GM10266 (cell line): Measurements from ENCODE around the gene PRDM16.

Experiments used
- DNase-seq: peaks from one replicate; pipeline ENCODE4 v3.0.0; 2012; ENCODE audit errors: extremely low spot score
- TF ChIP-seq, protein P1 (sequence below): IDR thresholded peaks from 2 replicates; pipeline ENCODE4 v1.5.1; 2012; ENCODE audit warnings: mild to moderate bottlenecking, low read depth; ENCODE audit not compliant: control insufficient read depth, insufficient read depth; ENCODE audit errors: missing control alignments

Gene PRDM16

DNA sequence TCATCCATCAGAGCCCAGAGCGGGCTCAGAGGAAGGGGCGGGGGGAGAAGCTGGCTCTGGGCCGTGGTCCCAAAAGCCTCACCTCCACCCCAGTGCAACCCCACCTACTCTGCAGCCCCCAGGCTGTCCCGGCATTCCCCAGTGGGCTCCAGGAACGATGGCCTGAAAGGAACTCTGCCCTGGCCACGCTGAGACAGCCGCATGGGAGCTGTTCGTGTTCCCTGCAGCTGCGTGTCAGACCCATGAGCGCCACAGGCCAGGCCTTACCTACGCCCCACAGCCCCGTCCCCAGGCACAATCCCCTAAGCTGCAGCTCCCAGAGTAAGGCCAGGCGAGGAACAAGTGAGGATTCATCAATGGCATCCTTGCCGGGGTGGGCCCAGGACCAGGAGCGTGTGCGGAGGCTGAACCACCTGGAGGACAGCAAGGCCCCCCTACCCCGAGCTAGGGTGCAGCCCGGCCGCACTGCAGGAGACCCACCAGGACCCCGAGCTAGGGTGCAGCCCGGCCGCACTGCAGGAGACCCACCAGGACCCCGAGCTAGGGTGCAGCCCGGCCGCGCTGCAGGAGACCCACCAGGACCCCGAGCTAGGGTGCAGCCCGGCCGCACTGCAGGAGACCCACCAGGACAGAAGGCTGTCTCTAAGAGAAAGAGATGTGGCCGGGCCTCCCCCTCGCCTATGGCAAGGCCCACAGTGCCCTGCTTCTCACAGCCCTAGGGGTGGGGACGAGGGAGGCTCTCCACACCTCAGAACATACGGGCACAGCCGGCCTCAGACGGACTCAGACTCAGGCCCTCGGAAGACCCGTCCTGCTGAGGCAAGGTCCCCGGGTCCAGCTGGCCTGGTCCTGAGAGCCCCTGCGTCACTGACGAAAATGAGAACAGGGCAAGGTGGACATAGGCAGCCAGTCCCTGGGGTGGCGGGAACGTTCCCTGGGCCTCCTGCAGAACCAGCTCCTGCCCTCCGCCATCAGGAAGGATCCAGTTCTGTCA, 359.0 kb downstream of the PRDM16 start:
- DNase-seq: no peak
- TF ChIP-seq, protein P1, sequence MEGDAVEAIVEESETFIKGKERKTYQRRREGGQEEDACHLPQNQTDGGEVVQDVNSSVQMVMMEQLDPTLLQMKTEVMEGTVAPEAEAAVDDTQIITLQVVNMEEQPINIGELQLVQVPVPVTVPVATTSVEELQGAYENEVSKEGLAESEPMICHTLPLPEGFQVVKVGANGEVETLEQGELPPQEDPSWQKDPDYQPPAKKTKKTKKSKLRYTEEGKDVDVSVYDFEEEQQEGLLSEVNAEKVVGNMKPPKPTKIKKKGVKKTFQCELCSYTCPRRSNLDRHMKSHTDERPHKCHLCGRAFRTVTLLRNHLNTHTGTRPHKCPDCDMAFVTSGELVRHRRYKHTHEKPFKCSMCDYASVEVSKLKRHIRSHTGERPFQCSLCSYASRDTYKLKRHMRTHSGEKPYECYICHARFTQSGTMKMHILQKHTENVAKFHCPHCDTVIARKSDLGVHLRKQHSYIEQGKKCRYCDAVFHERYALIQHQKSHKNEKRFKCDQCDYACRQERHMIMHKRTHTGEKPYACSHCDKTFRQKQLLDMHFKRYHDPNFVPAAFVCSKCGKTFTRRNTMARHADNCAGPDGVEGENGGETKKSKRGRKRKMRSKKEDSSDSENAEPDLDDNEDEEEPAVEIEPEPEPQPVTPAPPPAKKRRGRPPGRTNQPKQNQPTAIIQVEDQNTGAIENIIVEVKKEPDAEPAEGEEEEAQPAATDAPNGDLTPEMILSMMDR: no peak

DNA sequence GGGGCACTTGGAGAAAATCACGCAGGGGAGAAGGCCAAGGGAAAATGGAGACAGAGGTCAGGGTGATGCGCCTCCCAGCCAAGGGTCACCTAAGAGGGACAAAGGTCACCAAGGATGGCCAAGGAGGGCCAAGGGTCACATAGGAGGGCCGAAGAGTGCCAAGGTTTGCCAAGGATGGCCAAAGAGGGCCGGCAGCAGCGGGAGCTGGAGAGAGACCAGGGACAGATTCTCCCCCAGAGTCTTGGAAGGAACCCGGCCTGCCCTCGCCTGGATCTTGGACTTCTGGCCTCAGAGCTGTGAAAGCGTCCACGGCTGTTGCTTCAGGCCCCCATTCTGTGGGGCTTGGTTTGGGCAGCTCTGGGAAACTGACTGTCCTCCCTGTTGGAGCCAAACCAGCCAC, 359.9 kb downstream of the PRDM16 start:
- DNase-seq: no peak
- TF ChIP-seq, protein P1: no peak

DNA sequence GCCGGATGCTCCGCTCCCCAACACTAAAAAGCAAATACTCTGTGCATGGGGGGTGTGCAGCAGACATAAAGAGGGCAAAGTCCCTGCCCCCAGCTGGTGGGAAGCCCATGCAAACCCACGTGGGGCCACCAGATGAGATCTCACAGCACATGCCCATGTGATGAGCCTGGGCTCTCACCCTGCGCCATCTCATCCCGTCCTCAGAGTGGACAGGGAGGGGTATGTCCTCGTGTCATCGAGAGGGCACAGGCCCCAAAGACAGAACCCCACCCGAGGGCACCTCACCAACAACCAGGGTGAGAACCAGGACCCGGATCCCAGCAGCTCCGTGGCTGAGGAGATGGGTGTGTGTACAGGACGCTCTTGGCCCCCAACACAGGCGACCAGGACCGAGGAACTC, 360.3 kb downstream of the PRDM16 start:
- DNase-seq: no peak
- TF ChIP-seq, protein P1: no peak

DNA sequence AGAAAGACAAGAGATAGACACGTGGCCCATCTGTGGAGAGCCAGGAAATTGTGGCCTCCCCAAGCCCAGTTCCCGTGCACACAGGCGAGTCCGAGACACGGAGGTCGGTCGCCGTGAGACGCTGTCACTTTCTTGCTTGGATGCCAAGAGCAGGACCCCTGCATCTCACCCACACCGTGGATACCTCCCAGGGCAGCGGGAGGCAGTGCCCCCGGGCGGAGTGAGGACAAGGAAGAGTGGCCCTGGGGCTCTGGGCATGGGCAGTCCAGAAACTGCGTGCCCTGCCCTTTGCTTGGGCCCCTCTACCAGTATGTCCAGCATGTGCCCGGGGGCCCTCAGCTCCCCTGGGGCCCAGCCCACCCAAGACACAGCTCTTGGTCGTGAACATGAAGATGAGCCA, 360.8 kb downstream of the PRDM16 start:
- DNase-seq: no peak
- TF ChIP-seq, protein P1: no peak

DNA sequence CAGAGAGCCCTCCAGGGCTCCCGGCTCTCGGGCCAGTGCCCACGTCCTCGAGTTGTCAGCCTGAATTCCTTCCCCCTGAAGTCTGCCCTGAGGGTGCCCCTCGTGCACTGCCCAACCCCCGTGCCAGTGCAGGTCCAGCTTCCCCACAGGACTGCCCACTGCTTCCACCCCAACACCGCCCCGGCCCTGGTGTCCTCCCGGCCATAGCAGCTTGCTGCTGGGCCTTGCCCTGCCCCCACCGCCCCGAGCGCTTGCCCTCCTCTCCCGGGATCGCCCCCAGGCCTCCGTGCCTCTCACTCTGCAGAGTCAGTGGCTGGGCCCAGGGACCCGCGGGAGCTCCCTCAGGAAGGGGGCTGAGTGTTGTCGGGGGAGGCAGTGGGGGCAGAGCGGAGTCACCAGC, 361.4 kb downstream of the PRDM16 start:
- no peak for DNase-seq
- TF ChIP-seq, protein P1: no peak

DNA sequence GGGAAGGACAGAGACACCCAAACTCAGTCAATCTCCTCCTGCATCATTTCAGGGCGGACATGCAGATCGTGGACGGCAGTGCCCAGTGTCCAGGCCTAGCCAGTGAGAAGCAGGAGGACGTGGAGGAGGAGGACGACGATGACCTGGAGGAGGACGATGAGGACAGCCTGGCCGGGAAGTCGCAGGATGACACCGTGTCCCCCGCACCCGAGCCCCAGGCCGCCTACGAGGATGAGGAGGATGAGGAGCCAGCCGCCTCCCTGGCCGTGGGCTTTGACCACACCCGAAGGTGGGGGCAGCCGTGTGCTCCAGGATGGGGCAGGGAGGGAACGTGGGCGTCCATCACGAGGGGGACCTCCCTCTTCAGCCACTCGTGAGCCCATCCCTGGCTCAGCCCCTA, 361.8 kb downstream of the PRDM16 start:
- TF ChIP-seq, protein P1: no peak
- no peak for DNase-seq

DNA sequence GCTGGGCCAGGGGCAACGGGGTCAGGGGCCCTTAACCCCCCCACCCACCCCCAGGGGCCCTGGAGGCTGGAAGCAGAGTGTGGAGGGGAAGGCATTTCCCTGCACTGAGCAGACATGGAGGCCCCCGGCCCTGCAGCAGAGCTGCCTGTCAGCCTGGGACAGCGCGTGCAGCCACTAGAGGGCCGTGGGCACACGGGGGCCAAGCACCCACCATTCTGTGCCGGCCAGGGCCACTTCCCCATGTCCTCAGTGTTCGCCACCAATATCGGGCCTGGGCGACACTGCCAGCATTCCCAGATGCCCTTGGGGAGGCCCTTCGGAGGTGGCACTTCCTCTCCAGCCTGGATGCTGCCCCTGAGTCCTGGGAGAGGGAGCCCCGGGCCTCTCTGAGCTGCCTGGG, 362.3 kb downstream of the PRDM16 start:
- TF ChIP-seq, protein P1: no peak
- DNase-seq: no peak
